Measurements from ENCODE around the gene CNTNAP2. TPM values are rescaled to one million over a fixed set of nuclear protein-coding genes. Genes with fewer than 3 reads are reported as not detected.

Gene CNTNAP2
- total RNA-seq, 2 experiments from 2014 or later = not detected

- ChIA-PET POLR2A (no interaction called here), CTCF (no interaction called here)
- Mint-ChIP-seq H3K27ac (no peak overlapping the region), H3K9me3 (no peaks in the 10 kb centered on the region), H3K36me3 (ENCODE audit: low read depth) (no peaks in the 10 kb centered on the region), H3K4me1 (ENCODE audit: low read depth) (no peaks in the 10 kb centered on the region), H3K4me3 (no peak overlapping the region), H3K27me3 (peaks cover 36% of the 10 kb centered on the region)
- peaks cover 0 to 2% of the 10 kb centered on the region in 2 experiments for H3K27me3 ChIP-seq (ENCODE audit: control insufficient read depth in 1 of 2, insufficient read depth in 2 of 2, low read length in 2 of 2)
- intact Hi-C loops (cut with DNase I, micrococcal nuclease) = no loop called here
- peaks cover 0 to 3% of the 10 kb centered on the region in 2 experiments for H3K9me3 ChIP-seq (ENCODE audit: control insufficient read depth in 1 of 2, insufficient read depth in 1 of 2, low read length in 2 of 2)
- H3K36me3 ChIP-seq (ENCODE audit: insufficient read depth, low read length) = no peaks in the 10 kb centered on the region
- H3K4me3 ChIP-seq (ENCODE audit: low read length) = no peak overlapping the region
- ATAC-seq (ENCODE audit: poor library complexity) (no peak), DNase-seq (no peak)
- TF ChIP-seq, protein P1, sequence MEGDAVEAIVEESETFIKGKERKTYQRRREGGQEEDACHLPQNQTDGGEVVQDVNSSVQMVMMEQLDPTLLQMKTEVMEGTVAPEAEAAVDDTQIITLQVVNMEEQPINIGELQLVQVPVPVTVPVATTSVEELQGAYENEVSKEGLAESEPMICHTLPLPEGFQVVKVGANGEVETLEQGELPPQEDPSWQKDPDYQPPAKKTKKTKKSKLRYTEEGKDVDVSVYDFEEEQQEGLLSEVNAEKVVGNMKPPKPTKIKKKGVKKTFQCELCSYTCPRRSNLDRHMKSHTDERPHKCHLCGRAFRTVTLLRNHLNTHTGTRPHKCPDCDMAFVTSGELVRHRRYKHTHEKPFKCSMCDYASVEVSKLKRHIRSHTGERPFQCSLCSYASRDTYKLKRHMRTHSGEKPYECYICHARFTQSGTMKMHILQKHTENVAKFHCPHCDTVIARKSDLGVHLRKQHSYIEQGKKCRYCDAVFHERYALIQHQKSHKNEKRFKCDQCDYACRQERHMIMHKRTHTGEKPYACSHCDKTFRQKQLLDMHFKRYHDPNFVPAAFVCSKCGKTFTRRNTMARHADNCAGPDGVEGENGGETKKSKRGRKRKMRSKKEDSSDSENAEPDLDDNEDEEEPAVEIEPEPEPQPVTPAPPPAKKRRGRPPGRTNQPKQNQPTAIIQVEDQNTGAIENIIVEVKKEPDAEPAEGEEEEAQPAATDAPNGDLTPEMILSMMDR (IDR thresholded peaks at IDR 0.05) = no peak
- no peaks in the 10 kb centered on the region for H3K4me1 ChIP-seq (ENCODE audit: insufficient read depth, low read length)
- H3K27ac ChIP-seq (ENCODE audit: low read depth in 1 of 2, low read length in 2 of 2) = no peak overlapping the region
Measured at GRCh38 chr7:148210804-148211325, 2094.3 kb downstream of the CNTNAP2 start.

DNA sequence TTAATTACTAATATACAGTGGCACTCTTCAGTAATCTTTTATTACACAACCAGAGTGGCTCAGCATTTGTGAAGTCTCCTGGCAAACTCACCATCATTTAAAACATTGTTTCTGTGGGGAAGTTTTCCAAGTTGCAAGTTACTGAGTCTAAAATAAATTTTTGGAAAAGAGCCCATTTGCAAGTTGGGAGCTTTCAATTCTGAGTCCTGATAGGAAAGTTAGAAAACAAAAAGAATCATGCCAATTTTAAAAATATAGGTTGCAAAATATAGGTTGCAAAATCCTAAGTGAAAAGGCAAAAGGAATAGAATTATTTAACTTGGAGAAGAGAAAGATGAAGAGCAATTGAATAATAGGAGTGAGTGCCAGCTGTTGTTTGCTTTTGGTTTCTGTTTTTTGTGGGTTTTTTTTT lies 2095.1 kb downstream of the CNTNAP2 start:
- no peak for ATAC-seq (ENCODE audit: poor library complexity)
- Mint-ChIP-seq H3K27me3 (peaks cover 35% of the 10 kb centered on the region), H3K4me1 (ENCODE audit: low read depth) (no peaks in the 10 kb centered on the region), H3K4me3 (no peak overlapping the region), H3K9me3 (no peaks in the 10 kb centered on the region), H3K36me3 (ENCODE audit: low read depth) (no peaks in the 10 kb centered on the region), H3K27ac (no peak overlapping the region)
- Histone ChIP-seq H3K27me3 (ENCODE audit: control insufficient read depth in 1 of 2, insufficient read depth in 2 of 2, low read length in 2 of 2) (peaks cover 0 to 2% of the 10 kb centered on the region in 2 experiments), H3K36me3 (ENCODE audit: insufficient read depth, low read length) (no peaks in the 10 kb centered on the region), H3K4me3 (ENCODE audit: low read length) (no peak overlapping the region), H3K27ac (ENCODE audit: low read depth in 1 of 2, low read length in 2 of 2) (no peak overlapping the region), H3K4me1 (ENCODE audit: insufficient read depth, low read length) (no peaks in the 10 kb centered on the region), H3K9me3 (ENCODE audit: control insufficient read depth in 1 of 2, insufficient read depth in 1 of 2, low read length in 2 of 2) (peaks cover 0 to 3% of the 10 kb centered on the region in 2 experiments)
- intact Hi-C loops (cut with DNase I, micrococcal nuclease) = no loop called here
- TF ChIP-seq, protein P1 (IDR thresholded peaks at IDR 0.05) = no peak
- ChIA-PET CTCF (no interaction called here), POLR2A (no interaction called here)
- no peak for DNase-seq

DNA sequence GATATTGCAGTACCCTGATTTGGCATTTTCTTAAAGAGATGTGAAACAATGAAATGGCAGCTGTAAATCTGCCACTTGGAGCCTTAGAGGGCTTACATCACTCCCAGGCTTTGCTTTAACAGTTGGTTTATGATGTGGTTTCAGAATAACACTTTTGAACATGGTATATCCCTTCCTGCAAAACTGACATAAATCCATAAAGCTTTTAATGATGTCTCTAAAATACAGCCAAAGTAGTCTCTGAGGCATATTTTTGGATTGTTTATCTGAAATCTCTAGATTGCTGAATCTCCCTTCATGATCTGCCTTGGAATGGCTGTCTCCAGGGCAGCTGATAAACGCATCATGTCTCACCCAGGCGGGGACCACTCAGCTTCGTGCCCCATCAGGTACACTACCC lies 2096.1 kb downstream of the CNTNAP2 start:
- TF ChIP-seq, protein P1 (IDR thresholded peaks at IDR 0.05) = no peak
- peaks cover 0 to 2% of the 10 kb centered on the region in 2 experiments for H3K27me3 ChIP-seq (ENCODE audit: control insufficient read depth in 1 of 2, insufficient read depth in 2 of 2, low read length in 2 of 2)
- H3K27me3 Mint-ChIP-seq = peaks cover 27% of the 10 kb centered on the region
- H3K36me3 ChIP-seq (ENCODE audit: insufficient read depth, low read length) = no peaks in the 10 kb centered on the region
- H3K4me1 ChIP-seq (ENCODE audit: insufficient read depth, low read length) = no peaks in the 10 kb centered on the region
- no peak overlapping the region for H3K27ac Mint-ChIP-seq
- intact Hi-C loops (cut with DNase I, micrococcal nuclease) = no loop called here
- no peaks in the 10 kb centered on the region for H3K36me3 Mint-ChIP-seq (ENCODE audit: low read depth)
- H3K4me1 Mint-ChIP-seq (ENCODE audit: low read depth) = no peaks in the 10 kb centered on the region
- CTCF ChIA-PET = no interaction called here
- H3K27ac ChIP-seq (ENCODE audit: low read depth in 1 of 2, low read length in 2 of 2) = no peak overlapping the region
- POLR2A ChIA-PET = no interaction called here
- ATAC-seq (ENCODE audit: poor library complexity) = no peak
- no peak overlapping the region for H3K4me3 Mint-ChIP-seq
- peaks cover 0 to 3% of the 10 kb centered on the region in 2 experiments for H3K9me3 ChIP-seq (ENCODE audit: control insufficient read depth in 1 of 2, insufficient read depth in 1 of 2, low read length in 2 of 2)
- no peaks in the 10 kb centered on the region for H3K9me3 Mint-ChIP-seq
- DNase-seq = no peak
- no peak overlapping the region for H3K4me3 ChIP-seq (ENCODE audit: low read length)

Measured in CD4-positive, alpha-beta T cell (primary cell).